K562 (cell line): ENCODE results near the gene SRPK1. TPM values are rescaled to one million over a fixed set of nuclear protein-coding genes. Genes with fewer than 3 reads are reported as not detected.

Experiments used
- ATAC-seq: fragments of 200-7000 bp; cut with Tn5 transposase; 3 replicates; pipeline ENCODE4 v1.9.1; 2020; ENCODE audit warnings: moderate library complexity
- BruUV-seq: library from RNA; stranded (reverse); fragments of 400-500 nt; replicated peaks from 2 replicates; lab custom pipeline; 2021; lab: Mats Ljungman, UMichigan
- CTCF ChIA-PET: fragments of 300-600 bp; formaldehyde crosslinking; extraction: SDS; loops from one replicate; lab custom pipeline; 2021; ENCODE audit warnings: low intra/inter-chr PET ratio; lab: Yijun Ruan, JAX
- POLR2A ChIA-PET: fragments of 300-600, 350-650 bp; sonication (Branson Sonifier 250); formaldehyde crosslinking; extraction: SDS; loops from one replicate; lab custom pipeline; 2021; ENCODE audit warnings: antibody characterized with exemption, inconsistent platforms; lab: Yijun Ruan, JAX
- DNase-seq, 4 experiments: peaks; one replicate each; pipeline versions ENCODE4 v3.0.0 to v3.0.0-alpha.2; 2011 to 2018; ENCODE audit warnings: low spot score in 3 of 4, mixed read lengths in 3 of 4; ENCODE audit errors: extremely low read depth in 1 of 4
- FAIRE-seq: peaks from 2 replicates; lab custom pipeline; 2011; peaks lifted over from hg19 to GRCh38; lab: Jason Lieb, UNC
- H2AFZ ChIP-seq: 2 replicates; pipeline ENCODE4 v1.6.0; 2011; ENCODE audit warnings: low read depth, low read length, control low read depth, inconsistent platforms
- H3K27ac ChIP-seq: fragments of 200-600 bp; 3 replicates; pipeline ENCODE4 v1.8.0; 2011; ENCODE audit warnings: low read depth, mild to moderate bottlenecking, control low read depth, inconsistent platforms, low read length, moderate library complexity, mixed read lengths; ENCODE audit errors: extremely low read depth
- H3K27me3 ChIP-seq, 2 experiments: fragments of 300-600 bp in 1 of 2; 2 replicates in 1 of 2; 3 replicates in 1 of 2; pipeline versions ENCODE4 v1.6.0 to v1.8.0; 2011; ENCODE audit warnings: inconsistent platforms in 2 of 2, low read length in 2 of 2, mild to moderate bottlenecking in 1 of 2, mixed read lengths in 1 of 2, moderate library complexity in 1 of 2; ENCODE audit not compliant: control insufficient read depth in 2 of 2, insufficient read depth in 2 of 2
- H3K36me3 ChIP-seq: fragments of 300-600 bp; 3 replicates; pipeline ENCODE4 v1.8.0; 2011; ENCODE audit warnings: mild to moderate bottlenecking, low read length, inconsistent platforms; ENCODE audit not compliant: control insufficient read depth, insufficient read depth
- H3K4me1 ChIP-seq, 2 experiments: fragments of 200-600 bp in 1 of 2; replicated peaks in 1 of 2; 2 replicates in 1 of 2; 3 replicates in 1 of 2; pipeline versions ENCODE4 v1.5.1 to v1.8.0; 2011; ENCODE audit warnings: inconsistent platforms in 2 of 2, low read length in 2 of 2, mild to moderate bottlenecking in 1 of 2, mixed read lengths in 1 of 2, moderate library complexity in 1 of 2; ENCODE audit not compliant: control insufficient read depth in 2 of 2, insufficient read depth in 2 of 2
- H3K4me2 ChIP-seq: 2 replicates; pipeline ENCODE4 v1.6.1; 2011; ENCODE audit warnings: low read length, control low read depth, inconsistent platforms, mixed read lengths; ENCODE audit not compliant: insufficient read depth
- H3K4me3 ChIP-seq: fragments of 200-600 bp; sonication (generic), shearing (Covaris generic); 2 replicates; pipeline ENCODE4 v1.5.1; 2016; ENCODE audit warnings: control low read depth, inconsistent platforms
- H3K79me2 ChIP-seq: fragments of 200-600 bp; 3 replicates; pipeline ENCODE4 v1.8.0; 2011; ENCODE audit warnings: low read length, inconsistent platforms; ENCODE audit not compliant: control insufficient read depth, insufficient read depth
- H3K9ac ChIP-seq, 2 experiments: 2 replicates each; pipeline versions ENCODE4 v1.6.0 to v1.6.1; 2011; ENCODE audit warnings: low read depth in 2 of 2, low read length in 2 of 2, control low read depth in 1 of 2, inconsistent platforms in 1 of 2, mild to moderate bottlenecking in 1 of 2, mixed read lengths in 1 of 2; ENCODE audit not compliant: insufficient read depth in 1 of 2
- H3K9me1 ChIP-seq: one replicate; pipeline ENCODE4 v1.6.0; 2011; ENCODE audit warnings: inconsistent platforms, mild to moderate bottlenecking, low read length, moderate library complexity; ENCODE audit not compliant: control insufficient read depth, insufficient read depth
- H3K9me3 ChIP-seq: replicated peaks from 2 replicates; pipeline ENCODE4 v1.5.1; 2011; ENCODE audit warnings: low read depth, low read length, inconsistent platforms; ENCODE audit not compliant: control insufficient read depth, insufficient read depth
- H4K20me1 ChIP-seq: replicated peaks from 2 replicates; pipeline ENCODE4 v1.6.1; 2011; ENCODE audit warnings: low read length, inconsistent platforms, mixed read lengths; ENCODE audit not compliant: control insufficient read depth, insufficient read depth
- CREM ChIP-seq: IDR thresholded peaks from 2 replicates; pipeline ENCODE4 v1.6.1; 2014; ENCODE audit warnings: antibody characterized with exemption, low read depth
- NFATC3 ChIP-seq: fragments of 450-650 bp; IDR thresholded peaks from 2 replicates; pipeline ENCODE4 v1.6.1; 2017; ENCODE audit warnings: mild to moderate bottlenecking
- NR2C2 ChIP-seq, 2 experiments: fragments of 200-800 bp in 1 of 2; sonication (Bioruptor generic) in 1 of 2; sonication (generic) in 1 of 2; formaldehyde crosslinking in 1 of 2; IDR thresholded peaks; 2 replicates each; pipeline versions ENCODE4 v1.6.1 to v1.8.0; 2016 to 2022; ENCODE audit warnings: mild to moderate bottlenecking in 1 of 2, missing compliant biosample characterization in 1 of 2, missing genetic modification characterization in 1 of 2, missing genetic modification reagents in 1 of 2
- TGIF2 ChIP-seq: sonication (generic); formaldehyde crosslinking; IDR thresholded peaks from 2 replicates; pipeline ENCODE4 v1.8.1; 2022; ENCODE audit warnings: mild to moderate bottlenecking, missing genetic modification reagents, moderate library complexity
- ZNF431 ChIP-seq: sonication (generic); formaldehyde crosslinking; IDR thresholded peaks from 2 replicates; pipeline ENCODE4 v1.8.0; 2022; ENCODE audit warnings: mild to moderate bottlenecking, missing genetic modification reagents
- WGBS: fragments of 100-300 bp; shearing (Covaris generic); methylation state at CpG from one replicate; pipeline ENCODE4 v1.1.6; 2016; ENCODE audit warnings: low coverage, mixed read lengths; ENCODE audit not compliant: insufficient coverage; ENCODE audit errors: missing lambda C conversion rate; 5-methylcytosine and 5-hydroxymethylcytosine counted together
- in situ Hi-C: fragments of 300-500 bp; cut with MboI; formaldehyde crosslinking; loops from 4 replicates; pipeline ENCODE4 v1.15.0; 2018; ENCODE audit warnings: inconsistent platforms, mixed read lengths
- intact Hi-C: fragments of 100-400 bp; cut with micrococcal nuclease; formaldehyde crosslinking; loops from 2 replicates; pipeline ENCODE4 v1.14.2; 2022
- polyA plus RNA-seq, 8 experiments: library from polyadenylated mRNA; depleted of rRNA in 4 of 8; stranded (reverse) in 5 of 8; unstranded in 3 of 8; fragments of >200 nt; fragmentation: Nextera tagmentation in 2 of 8; fragmentation: Illumina TruSeq in 1 of 8; extraction: Ambion mirVana in 2 of 8; extraction: Trizol in 1 of 8; gene quantifications; 2 replicates each; pipeline versions ENCODE4 v1.2.1 to v1.2.3, GENCODE V29; 2011 to 2014; ENCODE audit warnings: inconsistent platforms in 1 of 8, missing spikeins in 1 of 8
- total RNA-seq, 7 experiments: library from RNA; depleted of rRNA in 6 of 7; stranded (reverse); fragments of >200 nt in 6 of 7; fragmentation: Illumina TruSeq in 2 of 7; extraction: Trizol in 2 of 7; gene quantifications; 2 replicates each; pipeline versions ENCODE4 v1.2.1 to v1.2.3, GENCODE V29; 2011 to 2021; ENCODE audit warnings: low replicate concordance in 1 of 7
- TF ChIP-seq, protein P1 (sequence below): fragments of 250-450 bp; sonication (Bioruptor Pico); IDR thresholded peaks from 2 replicates; pipeline ENCODE4 v1.8.0; 2022; ENCODE audit warnings: inconsistent platforms

Gene SRPK1
- total and polyA plus RNA-seq, 9 of the 15 experiments (the other 6 are each of a cell fraction or from before 2014, with no cell fraction given) = 99.6 to 185 (median 159) TPM

DNA sequence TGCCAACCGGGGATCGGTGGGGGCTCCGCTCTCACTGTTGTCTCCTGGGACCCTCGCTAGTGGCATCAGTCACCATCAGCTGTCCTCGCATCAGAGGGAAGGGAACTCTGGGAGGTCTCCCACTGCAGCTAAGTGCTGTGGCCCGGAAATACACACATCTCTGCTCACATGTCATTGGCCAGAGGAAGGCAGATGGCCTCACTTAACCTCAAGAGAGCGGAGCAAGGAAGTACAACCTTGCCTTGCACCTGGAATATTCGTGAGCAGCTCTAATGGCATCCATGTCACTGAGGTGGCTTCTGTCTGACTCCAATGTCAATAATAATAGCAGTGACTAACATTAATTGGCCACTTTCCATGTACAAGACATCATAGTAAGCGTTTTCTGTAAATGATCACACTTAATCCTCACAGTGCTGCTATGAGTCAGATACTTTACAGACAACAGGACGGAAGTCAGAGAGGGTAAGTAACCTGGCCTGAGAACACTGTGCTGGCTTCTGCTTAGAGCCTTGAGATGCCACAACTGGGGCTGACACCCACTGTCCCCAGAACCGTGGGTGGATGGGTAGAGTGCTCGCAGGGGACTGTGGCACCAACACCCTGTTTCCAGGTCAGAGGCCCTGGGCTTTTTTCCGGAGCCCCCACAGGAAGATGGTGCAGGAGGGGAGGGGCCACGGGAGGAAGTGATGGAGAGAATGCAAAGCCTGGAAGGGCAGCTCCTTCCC, 109.8 kb downstream of the SRPK1 start (continued):
- TF ChIP-seq NR2C2 (CRISPR knock-in tag; IDR thresholded peaks at IDR 0.05) (no peak), NR2C2 (tag; IDR thresholded peaks at IDR 0.05) (peak; percentile 67), ZNF431 (CRISPR knock-in tag) (no peak), NFATC3 (no peak), TGIF2 (CRISPR knock-in tag) (no peak), CREM (no peak)

DNA sequence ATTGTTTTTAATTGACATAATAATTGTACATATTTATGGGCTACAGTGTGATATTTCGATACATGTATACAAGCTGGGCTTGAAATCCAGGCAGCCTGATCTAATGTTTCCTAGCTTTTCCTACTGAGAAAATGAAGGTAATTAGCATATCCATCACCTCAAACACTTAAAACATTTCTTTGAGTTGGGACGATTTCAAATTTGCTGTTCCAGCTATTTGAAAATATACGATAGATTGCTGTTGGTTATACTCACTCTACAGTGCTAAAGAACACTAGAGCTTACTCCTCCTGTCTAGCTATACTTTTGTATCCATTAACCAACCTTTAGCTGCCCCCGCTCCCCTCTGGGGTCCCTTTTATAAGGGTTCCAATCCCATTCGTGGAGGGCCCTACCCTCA, 111.1 kb downstream of the SRPK1 start:
- H3K4me3 ChIP-seq = no peak overlapping the region
- intact Hi-C loops (no loop called here), in situ Hi-C loops (no loop called here)
- H4K20me1 ChIP-seq = 0 out of 2 replicates have a peak, but pooled peaks cover 6% of the 10 kb centered on the region
- peaks cover 2 to 14% of the 10 kb centered on the region in 2 experiments for H3K4me1 ChIP-seq
- H3K27me3 ChIP-seq = peaks cover 25 to 53% of the 10 kb centered on the region in 2 experiments
- H3K9me3 ChIP-seq = no peaks in the 10 kb centered on the region
- no peaks in the 10 kb centered on the region for H3K36me3 ChIP-seq
- no TSS peak for BruUV-seq
- TF ChIP-seq, protein P1, sequence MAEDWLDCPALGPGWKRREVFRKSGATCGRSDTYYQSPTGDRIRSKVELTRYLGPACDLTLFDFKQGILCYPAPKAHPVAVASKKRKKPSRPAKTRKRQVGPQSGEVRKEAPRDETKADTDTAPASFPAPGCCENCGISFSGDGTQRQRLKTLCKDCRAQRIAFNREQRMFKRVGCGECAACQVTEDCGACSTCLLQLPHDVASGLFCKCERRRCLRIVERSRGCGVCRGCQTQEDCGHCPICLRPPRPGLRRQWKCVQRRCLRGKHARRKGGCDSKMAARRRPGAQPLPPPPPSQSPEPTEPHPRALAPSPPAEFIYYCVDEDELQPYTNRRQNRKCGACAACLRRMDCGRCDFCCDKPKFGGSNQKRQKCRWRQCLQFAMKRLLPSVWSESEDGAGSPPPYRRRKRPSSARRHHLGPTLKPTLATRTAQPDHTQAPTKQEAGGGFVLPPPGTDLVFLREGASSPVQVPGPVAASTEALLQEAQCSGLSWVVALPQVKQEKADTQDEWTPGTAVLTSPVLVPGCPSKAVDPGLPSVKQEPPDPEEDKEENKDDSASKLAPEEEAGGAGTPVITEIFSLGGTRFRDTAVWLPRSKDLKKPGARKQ (CRISPR knock-in tag) = no peak
- ChIA-PET CTCF (no interaction called here), POLR2A (interaction anchor here (0.6 to 1.3 kb wide), 5 partner anchors 9 to 499 kb away, joined by 3 to 4 read pairs (median 3); no protein-coding TSS in a partner anchor)
- ATAC-seq (no peak), FAIRE-seq (no peak), DNase-seq (no peak)
- H3K79me2 ChIP-seq = no peaks in the 10 kb centered on the region
- no peak overlapping the region for H3K4me2 ChIP-seq
- H3K9me1 ChIP-seq = peaks cover under 1% of the 10 kb centered on the region
- 3% methylated on average over 5 of the region's 5 CpGs for WGBS
- no peak overlapping the region for H2AFZ ChIP-seq
- no peak overlapping the region for H3K9ac ChIP-seq
- no peak overlapping the region for H3K27ac ChIP-seq
